Thyroid gland (tissue), 4 donors: ENCODE data around the gene MALAT1. TPM values are rescaled to one million over a fixed set of nuclear protein-coding genes. Genes with fewer than 3 reads are reported as not detected.
A peak's percentile ranks its signal among the peaks of the same experiment; 100 is the strongest.

Experiments used
- DNase-seq, 2 donors: peaks; one replicate each; pipeline ENCODE4 v3.0.0-alpha.2; 2019
- H3K27ac ChIP-seq, 3 donors: fragments of 200-600 bp; sonication (generic); 1 replicate in 2 of 3; 2 replicates in 1 of 3; pipeline ENCODE4 v1.5.1; 2016 to 2019; ENCODE audit warnings: mild to moderate bottlenecking in 1 of 3, moderate library complexity in 1 of 3
- H3K27me3 ChIP-seq: fragments of 200-600 bp; sonication (generic); one replicate; pipeline ENCODE4 v1.5.1; 2019
- H3K36me3 ChIP-seq, 2 donors: fragments of 200-600 bp; sonication (generic); one replicate each; pipeline ENCODE4 v1.5.1; 2016 to 2019
- H3K4me1 ChIP-seq, 2 donors: fragments of 200-600 bp; sonication (generic); one replicate each; pipeline ENCODE4 v1.5.1; 2017 to 2019
- H3K4me3 ChIP-seq, 3 donors: fragments of 200-600 bp; sonication (generic); replicated peaks in 1 of 3; 1 replicate in 2 of 3; 2 replicates in 1 of 3; pipeline ENCODE4 v1.5.1; 2016; ENCODE audit warnings: mild to moderate bottlenecking in 1 of 3
- H3K9me3 ChIP-seq: fragments of 200-600 bp; sonication (generic); one replicate; pipeline ENCODE4 v1.5.1; 2017
- CTCF ChIP-seq, 6 experiments: fragments of 200-600 bp in 3 of 6; fragments of 450-650 bp in 3 of 6; sonication (generic) in 3 of 6; IDR thresholded peaks; one replicate each; pipeline ENCODE4 v1.5.1; 2016 to 2019; ENCODE audit warnings: antibody characterized with exemption in 6 of 6, mild to moderate bottlenecking in 2 of 6, inconsistent platforms in 1 of 6, moderate library complexity in 1 of 6
- POLR2A ChIP-seq, 2 donors: fragments of 450-650 bp; IDR thresholded peaks; one replicate each; pipeline ENCODE4 v1.6.1; 2017; ENCODE audit warnings: antibody characterized with exemption in 2 of 2, mild to moderate bottlenecking in 2 of 2, moderate library complexity in 1 of 2
- WGBS, 2 donors: methylation state at CpG; one replicate each; pipeline ENCODE4 v1.1.5; 2017; 5-methylcytosine and 5-hydroxymethylcytosine counted together
- intact Hi-C: fragments of 100-400 bp; cut with DNase I; formaldehyde crosslinking; loops from one replicate; pipeline ENCODE4 v1.15.1; 2023
- total RNA-seq, 4 donors: library from RNA; depleted of rRNA; stranded (reverse); fragments of >200 nt; gene quantifications; one replicate each; pipeline ENCODE4 v1.2.3, GENCODE V29; 2016

The MALAT1 gene
- total RNA-seq, 4 donors from 2014 or later, result 20,994 to 36,233 (median 26,043) TPM

GRCh38 chr11:65537620-65538231, 38.9 kb downstream of the MALAT1 start:
- no peak for DNase-seq
- no peak for TF ChIP-seq CTCF (IDR thresholded peaks at IDR 0.05)
- no peak for TF ChIP-seq POLR2A (IDR thresholded peaks at IDR 0.05)
- Histone ChIP-seq H3K27ac (no peak overlapping the region), H3K4me1 (peaks cover 18 to 20% of the 10 kb centered on the region in 2 donors), H3K4me3 (no peak overlapping the region), H3K36me3 (peaks cover 18 to 37% of the 10 kb centered on the region in 2 donors), H3K9me3 (no peaks in the 10 kb centered on the region), H3K27me3 (no peaks in the 10 kb centered on the region)
- intact Hi-C loops, result no loop called here
- WGBS, 2 donors, result 87 to 96% methylated on average over 9 to 14 of the region's 18 CpGs

GRCh38 chr11:65538232-65538914, 39.5 kb downstream of the MALAT1 start:
- no peak overlapping the region for H3K4me3 ChIP-seq
- H3K9me3 ChIP-seq, result no peaks in the 10 kb centered on the region
- peaks cover 13 to 30% of the 10 kb centered on the region in 2 donors for H3K36me3 ChIP-seq
- TF ChIP-seq POLR2A (IDR thresholded peaks at IDR 0.05) (no peak), CTCF (IDR thresholded peaks at IDR 0.05) (no peak)
- H3K27ac ChIP-seq, result no peak overlapping the region
- intact Hi-C loops, result no loop called here
- H3K4me1 ChIP-seq, result peaks cover 18 to 20% of the 10 kb centered on the region in 2 donors
- no peaks in the 10 kb centered on the region for H3K27me3 ChIP-seq
- 92 to 94% methylated on average over 36 to 38 of the region's 43 CpGs for WGBS, 2 donors
- DNase-seq, result no peak

- no peak for DNase-seq
- Histone ChIP-seq H3K4me3 (peak overlapping the region in 1 of 3 donors; percentile 39), H3K36me3 (peaks cover 13 to 24% of the 10 kb centered on the region in 2 donors), H3K9me3 (no peaks in the 10 kb centered on the region), H3K4me1 (peaks cover 18 to 20% of the 10 kb centered on the region in 2 donors), H3K27ac (peak overlapping the region; percentile 80 to 93 (median 83)), H3K27me3 (no peaks in the 10 kb centered on the region)
- 83 to 85% methylated on average over 67 to 76 of the region's 92 CpGs for WGBS, 2 donors
- intact Hi-C loops, result no loop called here
- no peak for TF ChIP-seq POLR2A (IDR thresholded peaks at IDR 0.05)
- no peak for TF ChIP-seq CTCF (IDR thresholded peaks at IDR 0.05)
Measured at GRCh38 chr11:65538915-65539743, 40.3 kb downstream of the MALAT1 start.

- no peaks in the 10 kb centered on the region for H3K9me3 ChIP-seq
- WGBS, 2 donors, result 40 to 52% methylated on average over 4 to 5 of the region's 60 CpGs
- H3K27ac ChIP-seq, result peak overlapping the region; percentile 80 to 93 (median 83)
- peaks cover 18 to 20% of the 10 kb centered on the region in 2 donors for H3K4me1 ChIP-seq
- intact Hi-C loops, result no loop called here
- H3K4me3 ChIP-seq, result peak overlapping the region in 1 of 3 donors; percentile 39
- H3K27me3 ChIP-seq, result no peaks in the 10 kb centered on the region
- TF ChIP-seq CTCF (IDR thresholded peaks at IDR 0.05) (peak in 1 of 6 experiments; percentile 44), POLR2A (IDR thresholded peaks at IDR 0.05) (peak in 1 of 2 donors; percentile 63)
- DNase-seq, result peak; percentile 83 to 87
- peaks cover 13 to 24% of the 10 kb centered on the region in 2 donors for H3K36me3 ChIP-seq
Measured at GRCh38 chr11:65539744-65540289, 41.0 kb downstream of the MALAT1 start.
